ENCODE measurements around the gene MEIOSIN. TPM values are rescaled to one million over a fixed set of nuclear protein-coding genes. Genes with fewer than 3 reads are reported as not detected.

Gene MEIOSIN
- polyA plus RNA-seq, 2 donors = not detected

GRCh38 chr19:45764475-45764874 lies 31.2 kb downstream of the MEIOSIN start:
- Histone ChIP-seq H3K9me3 (ENCODE audit: control insufficient read depth in 2 of 2, insufficient read depth in 1 of 2, low read depth in 1 of 2, low read length in 1 of 2) (no peaks in the 10 kb centered on the region), H3K4me1 (ENCODE audit: control insufficient read depth in 2 of 2, insufficient read depth in 2 of 2, low read length in 1 of 2) (peaks cover 2 to 10% of the 10 kb centered on the region in 2 donors), H3K4me3 (ENCODE audit: low read depth in 1 of 2, low read length in 2 of 2) (no peak overlapping the region), H3K36me3 (ENCODE audit: control insufficient read depth in 2 of 2, insufficient read depth in 2 of 2, low read length in 1 of 2) (peaks cover 0 to 8% of the 10 kb centered on the region in 2 donors), H3K27me3 (ENCODE audit: control insufficient read depth in 1 of 2, insufficient read depth in 2 of 2, low read length in 2 of 2) (no peaks in the 10 kb centered on the region), H3K27ac (ENCODE audit: low read depth in 2 of 2, low read length in 1 of 2) (no peak overlapping the region)
- 65 to 75% methylated on average over 6 of the region's 6 CpGs for WGBS, 2 donors

GRCh38 chr19:45764945-45765701 lies 31.9 kb downstream of the MEIOSIN start:
- Histone ChIP-seq H3K4me1 (ENCODE audit: control insufficient read depth in 2 of 2, insufficient read depth in 2 of 2, low read length in 1 of 2) (peaks cover 2 to 10% of the 10 kb centered on the region in 2 donors), H3K4me3 (ENCODE audit: low read depth in 1 of 2, low read length in 2 of 2) (no peak overlapping the region), H3K36me3 (ENCODE audit: control insufficient read depth in 2 of 2, insufficient read depth in 2 of 2, low read length in 1 of 2) (peaks cover 0 to 8% of the 10 kb centered on the region in 2 donors), H3K9me3 (ENCODE audit: control insufficient read depth in 2 of 2, insufficient read depth in 1 of 2, low read depth in 1 of 2, low read length in 1 of 2) (no peaks in the 10 kb centered on the region), H3K27me3 (ENCODE audit: control insufficient read depth in 1 of 2, insufficient read depth in 2 of 2, low read length in 2 of 2) (no peaks in the 10 kb centered on the region), H3K27ac (ENCODE audit: low read depth in 2 of 2, low read length in 1 of 2) (peak overlapping the region; percentile 3 to 38)
- WGBS, 2 donors = 58 to 65% methylated on average over 21 of the region's 21 CpGs

DNA sequence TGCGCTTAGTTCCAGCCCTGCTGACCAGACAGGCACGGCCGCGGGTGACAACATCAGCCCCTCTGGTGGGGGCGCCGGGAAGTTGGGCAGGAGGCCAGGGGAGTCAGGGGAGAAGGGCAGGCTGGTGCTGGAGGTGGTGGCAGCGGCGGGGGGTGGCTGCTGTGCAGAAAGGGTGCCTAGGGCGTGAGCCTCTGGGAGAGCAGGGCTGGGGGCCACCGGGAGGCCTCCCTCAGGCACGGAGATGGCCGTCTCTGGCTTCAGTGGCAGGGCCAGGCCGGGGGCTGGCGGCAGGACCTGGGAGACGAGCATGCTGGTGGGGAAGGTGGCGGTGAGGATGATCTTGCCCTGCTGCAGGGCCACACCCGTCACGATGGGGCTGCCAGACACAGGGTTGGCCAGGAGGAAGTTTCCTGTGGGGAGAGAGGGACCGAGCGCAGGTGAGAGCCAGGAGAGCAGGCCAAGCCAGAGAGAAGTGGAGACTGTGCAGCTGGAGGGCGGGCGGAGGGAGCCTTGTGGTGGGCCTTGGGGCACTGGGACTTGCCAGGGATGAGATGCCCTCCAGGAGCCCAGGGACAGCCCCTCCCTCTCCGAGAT lies 32.6 kb downstream of the MEIOSIN start:
- Histone ChIP-seq H3K27ac (ENCODE audit: low read depth in 2 of 2, low read length in 1 of 2) (peak overlapping the region; percentile 42 to 98), H3K9me3 (ENCODE audit: control insufficient read depth in 2 of 2, insufficient read depth in 1 of 2, low read depth in 1 of 2, low read length in 1 of 2) (no peaks in the 10 kb centered on the region), H3K4me1 (ENCODE audit: control insufficient read depth in 2 of 2, insufficient read depth in 2 of 2, low read length in 1 of 2) (peaks cover 2 to 10% of the 10 kb centered on the region in 2 donors), H3K27me3 (ENCODE audit: control insufficient read depth in 1 of 2, insufficient read depth in 2 of 2, low read length in 2 of 2) (no peaks in the 10 kb centered on the region), H3K36me3 (ENCODE audit: control insufficient read depth in 2 of 2, insufficient read depth in 2 of 2, low read length in 1 of 2) (peaks cover 0 to 8% of the 10 kb centered on the region in 2 donors), H3K4me3 (ENCODE audit: low read depth in 1 of 2, low read length in 2 of 2) (no peak overlapping the region)
- WGBS, 2 donors = 69 to 70% methylated on average over 21 to 23 of the region's 23 CpGs

GRCh38 chr19:45766296-45766868 lies 33.1 kb downstream of the MEIOSIN start:
- H3K4me3 ChIP-seq (ENCODE audit: low read depth in 1 of 2, low read length in 2 of 2) = peak overlapping the region; percentile 64 to 76

GRCh38 chr19:45766869-45767346 lies 33.7 kb downstream of the MEIOSIN start:
- 16 to 24% methylated on average over 24 of the region's 24 CpGs for WGBS, 2 donors
- Histone ChIP-seq H3K27ac (ENCODE audit: low read depth in 2 of 2, low read length in 1 of 2) (peak overlapping the region; percentile 96 to 98), H3K9me3 (ENCODE audit: control insufficient read depth in 2 of 2, insufficient read depth in 1 of 2, low read depth in 1 of 2, low read length in 1 of 2) (no peaks in the 10 kb centered on the region), H3K4me1 (ENCODE audit: control insufficient read depth in 2 of 2, insufficient read depth in 2 of 2, low read length in 1 of 2) (peaks cover 5 to 10% of the 10 kb centered on the region in 2 donors), H3K36me3 (ENCODE audit: control insufficient read depth in 2 of 2, insufficient read depth in 2 of 2, low read length in 1 of 2) (peaks cover 0 to 13% of the 10 kb centered on the region in 2 donors), H3K4me3 (ENCODE audit: low read depth in 1 of 2, low read length in 2 of 2) (peak overlapping the region; percentile 64 to 76), H3K27me3 (ENCODE audit: control insufficient read depth in 1 of 2, insufficient read depth in 2 of 2, low read length in 2 of 2) (no peaks in the 10 kb centered on the region)

More at GRCh38 chr19:45766296-45766868, 33.1 kb downstream of the MEIOSIN start:
- no peaks in the 10 kb centered on the region for H3K27me3 ChIP-seq (ENCODE audit: control insufficient read depth in 1 of 2, insufficient read depth in 2 of 2, low read length in 2 of 2)
- WGBS, 2 donors = 50 to 53% methylated on average over 11 to 17 of the region's 17 CpGs
- H3K27ac ChIP-seq (ENCODE audit: low read depth in 2 of 2, low read length in 1 of 2) = peak overlapping the region; percentile 96 to 98
- no peaks in the 10 kb centered on the region for H3K9me3 ChIP-seq (ENCODE audit: control insufficient read depth in 2 of 2, insufficient read depth in 1 of 2, low read depth in 1 of 2, low read length in 1 of 2)
- H3K4me1 ChIP-seq (ENCODE audit: control insufficient read depth in 2 of 2, insufficient read depth in 2 of 2, low read length in 1 of 2) = peaks cover 5 to 10% of the 10 kb centered on the region in 2 donors
- H3K36me3 ChIP-seq (ENCODE audit: control insufficient read depth in 2 of 2, insufficient read depth in 2 of 2, low read length in 1 of 2) = peaks cover 0 to 8% of the 10 kb centered on the region in 2 donors

DNA sequence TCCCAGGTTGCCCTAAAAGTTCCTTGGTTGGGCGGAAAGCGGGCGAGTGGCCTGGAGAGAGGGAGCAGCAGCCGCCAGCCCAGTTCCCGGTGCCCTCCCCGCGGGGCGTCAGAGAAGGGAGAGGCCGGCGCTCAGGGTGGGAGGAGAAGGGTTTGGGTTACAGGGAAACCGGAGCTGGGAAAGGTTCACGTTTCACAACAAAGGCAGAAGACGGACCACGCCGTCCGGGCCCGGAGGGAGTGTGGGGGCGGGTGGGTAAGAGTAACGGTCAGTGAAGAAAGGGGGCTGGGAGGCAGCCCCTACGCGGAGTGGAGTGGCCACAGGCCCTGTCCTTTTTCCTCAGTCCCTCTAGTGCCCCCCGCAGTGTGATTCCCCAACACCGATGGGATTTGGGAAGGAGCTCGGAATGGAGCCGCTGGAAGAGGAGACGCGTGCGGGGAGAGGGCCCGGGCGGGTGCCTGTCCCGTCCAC lies 34.2 kb downstream of the MEIOSIN start:
- H3K4me3 ChIP-seq (ENCODE audit: low read depth in 1 of 2, low read length in 2 of 2) = peak overlapping the region; percentile 64 to 76
- H3K27me3 ChIP-seq (ENCODE audit: control insufficient read depth in 1 of 2, insufficient read depth in 2 of 2, low read length in 2 of 2) = no peaks in the 10 kb centered on the region
- H3K36me3 ChIP-seq (ENCODE audit: control insufficient read depth in 2 of 2, insufficient read depth in 2 of 2, low read length in 1 of 2) = peaks cover 0 to 14% of the 10 kb centered on the region in 2 donors
- peaks cover 5 to 10% of the 10 kb centered on the region in 2 donors for H3K4me1 ChIP-seq (ENCODE audit: control insufficient read depth in 2 of 2, insufficient read depth in 2 of 2, low read length in 1 of 2)
- WGBS, 2 donors = 8 to 13% methylated on average over 24 to 31 of the region's 31 CpGs
- H3K9me3 ChIP-seq (ENCODE audit: control insufficient read depth in 2 of 2, insufficient read depth in 1 of 2, low read depth in 1 of 2, low read length in 1 of 2) = no peaks in the 10 kb centered on the region
- H3K27ac ChIP-seq (ENCODE audit: low read depth in 2 of 2, low read length in 1 of 2) = peak overlapping the region; percentile 96 to 98

DNA sequence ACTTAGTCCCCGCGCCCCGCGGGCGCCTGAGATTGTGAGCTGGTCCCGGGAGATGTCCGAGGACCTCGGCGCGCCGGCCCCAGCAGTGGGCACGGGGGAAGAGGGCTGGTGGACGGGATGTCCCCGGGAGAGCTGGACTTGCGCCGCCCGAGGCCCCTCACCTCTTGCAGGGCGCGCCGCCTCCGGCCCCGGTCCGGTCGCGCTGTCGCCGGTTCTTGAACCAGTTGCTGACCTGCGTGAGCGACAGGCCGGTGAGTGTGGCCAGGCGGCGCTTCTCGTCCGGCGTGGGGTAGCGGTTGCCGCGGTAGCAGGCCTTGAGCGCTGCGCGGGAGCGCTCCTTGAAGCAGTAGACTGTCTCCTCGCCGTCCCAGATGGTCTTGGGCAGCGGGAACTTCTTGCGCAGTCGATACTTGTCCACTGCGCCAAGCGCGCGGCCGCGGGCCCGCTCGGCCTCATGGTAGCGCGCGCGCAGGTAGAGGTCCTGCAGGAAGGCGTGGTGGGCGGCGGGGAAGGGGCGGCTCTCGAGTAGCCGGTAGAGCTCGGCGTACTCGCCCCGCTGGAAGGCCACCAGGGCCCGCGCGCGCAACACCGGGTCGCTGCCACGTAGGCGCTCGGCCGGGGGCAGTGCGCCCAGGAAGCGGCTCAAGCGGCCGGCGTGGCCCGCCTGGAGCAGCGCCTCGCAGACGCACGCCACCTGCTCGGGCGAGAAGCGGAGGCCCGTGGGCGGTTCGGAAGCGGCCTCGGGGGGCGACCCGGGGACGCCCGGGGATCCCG lies 34.8 kb downstream of the MEIOSIN start:
- WGBS, 2 donors = 1% methylated on average over 66 to 102 of the region's 102 CpGs
- H3K27ac ChIP-seq (ENCODE audit: low read depth in 2 of 2, low read length in 1 of 2) = peak overlapping the region; percentile 96 to 98
- H3K4me1 ChIP-seq (ENCODE audit: control insufficient read depth in 2 of 2, insufficient read depth in 2 of 2, low read length in 1 of 2) = peaks cover 5 to 10% of the 10 kb centered on the region in 2 donors
- peak overlapping the region; percentile 64 to 76 for H3K4me3 ChIP-seq (ENCODE audit: low read depth in 1 of 2, low read length in 2 of 2)
- H3K9me3 ChIP-seq (ENCODE audit: control insufficient read depth in 2 of 2, insufficient read depth in 1 of 2, low read depth in 1 of 2, low read length in 1 of 2) = no peaks in the 10 kb centered on the region
- H3K27me3 ChIP-seq (ENCODE audit: control insufficient read depth in 1 of 2, insufficient read depth in 2 of 2, low read length in 2 of 2) = no peaks in the 10 kb centered on the region
- peaks cover 0 to 17% of the 10 kb centered on the region in 2 donors for H3K36me3 ChIP-seq (ENCODE audit: control insufficient read depth in 2 of 2, insufficient read depth in 2 of 2, low read length in 1 of 2)

DNA sequence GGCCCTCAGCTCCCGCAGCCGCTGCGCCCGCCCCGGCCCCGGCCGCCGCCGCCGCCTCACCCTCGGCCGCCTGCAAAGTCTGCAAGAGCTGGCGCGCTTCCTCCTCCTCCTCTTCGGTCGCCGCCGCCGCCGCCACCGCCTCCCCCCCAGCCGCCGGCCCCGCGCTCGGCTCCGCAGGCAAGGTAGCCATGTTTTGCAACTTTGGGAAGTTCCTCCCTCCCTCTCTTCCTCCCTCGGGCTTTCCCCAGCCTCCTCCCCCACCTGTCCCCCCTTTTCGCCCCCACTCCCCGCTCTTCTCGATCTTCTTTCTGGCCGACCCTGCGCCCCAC lies 35.4 kb downstream of the MEIOSIN start:
- no peaks in the 10 kb centered on the region for H3K27me3 ChIP-seq (ENCODE audit: control insufficient read depth in 1 of 2, insufficient read depth in 2 of 2, low read length in 2 of 2)
- H3K4me1 ChIP-seq (ENCODE audit: control insufficient read depth in 2 of 2, insufficient read depth in 2 of 2, low read length in 1 of 2) = peaks cover 5 to 10% of the 10 kb centered on the region in 2 donors
- WGBS, 2 donors = 0 to 1% methylated on average over 6 to 33 of the region's 33 CpGs
- H3K9me3 ChIP-seq (ENCODE audit: control insufficient read depth in 2 of 2, insufficient read depth in 1 of 2, low read depth in 1 of 2, low read length in 1 of 2) = no peaks in the 10 kb centered on the region
- peak overlapping the region; percentile 96 to 98 for H3K27ac ChIP-seq (ENCODE audit: low read depth in 2 of 2, low read length in 1 of 2)
- H3K4me3 ChIP-seq (ENCODE audit: low read depth in 1 of 2, low read length in 2 of 2) = peak overlapping the region; percentile 64 to 76
- peaks cover 0 to 17% of the 10 kb centered on the region in 2 donors for H3K36me3 ChIP-seq (ENCODE audit: control insufficient read depth in 2 of 2, insufficient read depth in 2 of 2, low read length in 1 of 2)

Measured in esophagus (tissue), 2 donors.